GM12878 (cell line): Measurements from ENCODE around the gene PRKCQ.

Source experiments
- CHD2 ChIP-seq: IDR thresholded peaks from 2 replicates; pipeline ENCODE4 v1.6.1; 2011; ENCODE audit warnings: low read depth, low read length, improper control_type of control experiment, borderline replicate concordance
- CTCF ChIP-seq, 3 experiments: IDR thresholded peaks in 2 of 3; conservative IDR thresholded peaks in 1 of 3; 2 replicates each; pipeline ENCODE4 v1.5.1; 2011; ENCODE audit warnings: low read depth in 3 of 3, low read length in 3 of 3, mild to moderate bottlenecking in 3 of 3, control low read depth in 2 of 3, moderate library complexity in 2 of 3, inconsistent platforms in 1 of 3, mixed read lengths in 1 of 3; ENCODE audit not compliant: control insufficient read depth in 2 of 3, insufficient read depth in 1 of 3; ENCODE audit errors: extremely low read depth in 1 of 3
- JUND ChIP-seq: IDR thresholded peaks from 2 replicates; pipeline ENCODE4 v1.6.1; 2012; ENCODE audit warnings: low read depth, mild to moderate bottlenecking, low read length, improper control_type of control experiment, moderate library complexity
- NFYA ChIP-seq: IDR thresholded peaks from 2 replicates; pipeline ENCODE4 v1.6.1; 2011; ENCODE audit warnings: low read depth, mild to moderate bottlenecking, low read length, improper control_type of control experiment, borderline replicate concordance
- POLR2A ChIP-seq: IDR thresholded peaks from 2 replicates; pipeline ENCODE4 v1.6.1; 2011; ENCODE audit warnings: low read depth, mild to moderate bottlenecking, low read length
- POLR2AphosphoS2 ChIP-seq: IDR thresholded peaks from 2 replicates; pipeline ENCODE4 v1.6.1; 2011; ENCODE audit warnings: low read depth, mild to moderate bottlenecking, low read length, improper control_type of control experiment, moderate library complexity
- SIN3A ChIP-seq: IDR thresholded peaks from 2 replicates; pipeline ENCODE4 v1.6.1; 2012; ENCODE audit warnings: low read depth, low read length, improper control_type of control experiment
- SREBF2 ChIP-seq: IDR thresholded peaks from 2 replicates; pipeline ENCODE4 v1.6.1; 2012; ENCODE audit warnings: mild to moderate bottlenecking, low read length
- SRF ChIP-seq, 2 experiments: IDR thresholded peaks; 2 replicates each; pipeline ENCODE4 v1.6.1; 2011; ENCODE audit warnings: low read depth in 2 of 2, low read length in 2 of 2, mild to moderate bottlenecking in 1 of 2, moderate library complexity in 1 of 2

- TF ChIP-seq CTCF (IDR thresholded peaks at IDR 0.05 in 2 of 3, conservative IDR thresholded peaks at IDR 0.05 in 1 of 3; ENCODE audit: control insufficient read depth in 2 of 3, extremely low read depth in 1 of 3, insufficient read depth in 1 of 3, low read depth in 3 of 3, low read length in 3 of 3) (no peak), CHD2 (no peak), SIN3A (no peak), SRF (IDR thresholded peaks at IDR 0.05; ENCODE audit: low read depth in 2 of 2, low read length in 2 of 2) (no peak), NFYA (no peak), POLR2AphosphoS2 (no peak), JUND (no peak), SREBF2 (no peak), POLR2A (no peak)
Measured at GRCh38 chr10:6493521-6494441, 86.3 kb downstream of the PRKCQ start.
